H1 (cell line): ENCODE data around the gene MMAB. TPM values are rescaled to one million over a fixed set of nuclear protein-coding genes. Genes with fewer than 3 reads are reported as not detected.

ENCODE experiments used
- CTCF ChIA-PET: fragments of 300-600 bp; sonication (Branson Sonifier 250); formaldehyde crosslinking; loops from one replicate; lab custom pipeline; 2021; ENCODE audit not compliant: partially characterized antibody; lab: Charles Lee
- POLR2A ChIA-PET: fragments of 300-600 bp; sonication (Branson Sonifier 250); formaldehyde crosslinking; loops from one replicate; lab custom pipeline; 2021; ENCODE audit warnings: inconsistent platforms; ENCODE audit not compliant: partially characterized antibody; lab: Charles Lee
- DNase-seq, 2 experiments: peaks; one replicate each; pipeline versions ENCODE4 v3.0.0 to v3.0.0-alpha.2; 2010 to 2022; ENCODE audit warnings: low spot score in 2 of 2, low read depth in 1 of 2, mixed read lengths in 1 of 2
- FAIRE-seq: peaks from 2 replicates; lab custom pipeline; 2011; peaks lifted over from hg19 to GRCh38; lab: Jason Lieb, UNC
- H2AFZ ChIP-seq: 2 replicates; pipeline ENCODE4 v1.8.1; 2012; ENCODE audit warnings: low read length, inconsistent platforms
- H2AK5ac ChIP-seq: 2 replicates; pipeline ENCODE4 v1.6.1; 2013; ENCODE audit warnings: low read depth, low read length
- H2BK120ac ChIP-seq: replicated peaks from 2 replicates; pipeline ENCODE3; 2013; ENCODE audit warnings: low read depth, low read length, inconsistent platforms
- H2BK12ac ChIP-seq: 2 replicates; pipeline ENCODE4 v1.6.1; 2013; ENCODE audit warnings: low read depth, low read length
- H2BK15ac ChIP-seq: 2 replicates; pipeline ENCODE4 v1.6.1; 2013; ENCODE audit warnings: low read length
- H2BK20ac ChIP-seq: 2 replicates; pipeline ENCODE4 v1.6.1; 2013; ENCODE audit warnings: low read length
- H2BK5ac ChIP-seq: 2 replicates; pipeline ENCODE4 v1.6.1; 2013; ENCODE audit warnings: low read depth, low read length
- H3K14ac ChIP-seq: 2 replicates; pipeline ENCODE4 v1.6.1; 2013; ENCODE audit warnings: inconsistent platforms; ENCODE audit not compliant: insufficient read length
- H3K18ac ChIP-seq: 2 replicates; pipeline ENCODE4 v1.6.1; 2013; ENCODE audit warnings: low read length; ENCODE audit errors: extremely low read depth
- H3K23ac ChIP-seq: 2 replicates; pipeline ENCODE4 v1.6.1; 2013; ENCODE audit warnings: inconsistent platforms; ENCODE audit not compliant: insufficient read length
- H3K23me2 ChIP-seq: 2 replicates; pipeline ENCODE4 v1.6.1; 2013; ENCODE audit warnings: low read depth, low read length
- H3K27ac ChIP-seq: 2 replicates; pipeline ENCODE4 v1.6.1; 2011; ENCODE audit warnings: low read depth, low read length, inconsistent platforms
- H3K27me3 ChIP-seq, 4 experiments: replicated peaks in 1 of 4; 1 replicate in 1 of 4; 2 replicates in 3 of 4; pipeline versions ENCODE4 v1.6.1 to v1.8.1; 2011 to 2013; ENCODE audit warnings: low read length in 3 of 4, mild to moderate bottlenecking in 3 of 4, inconsistent platforms in 2 of 4, mixed read lengths in 2 of 4, moderate library complexity in 1 of 4; ENCODE audit not compliant: control insufficient read depth in 3 of 4, insufficient read depth in 3 of 4; ENCODE audit errors: extremely low read depth in 1 of 4
- H3K36me3 ChIP-seq, 4 experiments: 2 replicates each; pipeline versions ENCODE4 v1.6.1 to v1.8.1; 2011 to 2013; ENCODE audit warnings: mild to moderate bottlenecking in 4 of 4, low read length in 3 of 4, moderate library complexity in 2 of 4, control low read depth in 1 of 4, inconsistent platforms in 1 of 4; ENCODE audit not compliant: insufficient read depth in 4 of 4, control insufficient read depth in 2 of 4
- H3K4ac ChIP-seq: replicated peaks from 2 replicates; pipeline ENCODE3; 2013; ENCODE audit warnings: low read length, low read depth, mixed read lengths, inconsistent platforms; ENCODE audit not compliant: insufficient read length
- H3K4me1 ChIP-seq, 4 experiments: replicated peaks in 1 of 4; 1 replicate in 1 of 4; 2 replicates in 3 of 4; pipeline versions ENCODE4 v1.6.1 to v1.8.1; 2011 to 2013; ENCODE audit warnings: low read length in 3 of 4, inconsistent platforms in 2 of 4, mixed read lengths in 1 of 4; ENCODE audit not compliant: insufficient read depth in 4 of 4, control insufficient read depth in 3 of 4
- H3K4me2 ChIP-seq, 2 experiments: 2 replicates each; pipeline versions ENCODE4 v1.6.1 to v1.8.1; 2011 to 2013; ENCODE audit warnings: low read depth in 2 of 2, low read length in 2 of 2, control low read depth in 1 of 2, inconsistent platforms in 1 of 2, mild to moderate bottlenecking in 1 of 2; ENCODE audit not compliant: insufficient read depth in 1 of 2
- H3K4me3 ChIP-seq, 4 experiments: fragments of 200-600, 300-600 bp in 1 of 4; sonication (generic), shearing (Covaris generic), sonication (Bioruptor Twin) in 1 of 4; 2 replicates each; pipeline versions ENCODE4 v1.5.1 to v1.8.1; 2011 to 2016; ENCODE audit warnings: low read length in 4 of 4, low read depth in 3 of 4, control low read depth in 2 of 4, inconsistent platforms in 2 of 4, mild to moderate bottlenecking in 2 of 4, mixed read lengths in 1 of 4, moderate library complexity in 1 of 4; ENCODE audit not compliant: insufficient read depth in 2 of 4; ENCODE audit errors: extremely low read depth in 1 of 4
- H3K56ac ChIP-seq: replicated peaks from 2 replicates; pipeline ENCODE3; 2013; ENCODE audit warnings: low read depth, mild to moderate bottlenecking, mixed read lengths, low read length, inconsistent platforms; ENCODE audit not compliant: insufficient read length
- H3K79me1 ChIP-seq: 2 replicates; pipeline ENCODE4 v1.6.1; 2013; ENCODE audit warnings: low read depth, low read length, control low read depth
- H3K79me2 ChIP-seq, 2 experiments: 2 replicates each; pipeline versions ENCODE4 v1.6.1 to v1.8.1; 2012 to 2013; ENCODE audit warnings: low read length in 2 of 2, mild to moderate bottlenecking in 2 of 2, inconsistent platforms in 1 of 2; ENCODE audit not compliant: insufficient read depth in 2 of 2, control insufficient read depth in 1 of 2
- H3K9ac ChIP-seq, 4 experiments: replicated peaks in 1 of 4; 1 replicate in 1 of 4; 2 replicates in 3 of 4; pipeline versions ENCODE4 v1.6.1 to v1.8.1; 2011 to 2013; ENCODE audit warnings: low read depth in 3 of 4, low read length in 3 of 4, control low read depth in 2 of 4, mild to moderate bottlenecking in 2 of 4, moderate library complexity in 2 of 4, inconsistent platforms in 1 of 4; ENCODE audit errors: extremely low read depth in 1 of 4
- H3K9me3 ChIP-seq, 2 experiments: 2 replicates each; pipeline versions ENCODE4 v1.6.1 to v1.8.1; 2012 to 2013; ENCODE audit warnings: mild to moderate bottlenecking in 2 of 2, moderate library complexity in 2 of 2, control low read depth in 1 of 2, inconsistent platforms in 1 of 2, low read depth in 1 of 2, low read length in 1 of 2, mixed read lengths in 1 of 2; ENCODE audit not compliant: insufficient read depth in 2 of 2
- H4K20me1 ChIP-seq, 2 experiments: replicated peaks in 1 of 2; 2 replicates each; pipeline versions ENCODE3 to v1.8.1; 2011 to 2013; ENCODE audit warnings: inconsistent platforms in 2 of 2, low read length in 2 of 2, mild to moderate bottlenecking in 1 of 2; ENCODE audit not compliant: insufficient read depth in 2 of 2, control insufficient read depth in 1 of 2
- H4K5ac ChIP-seq: 2 replicates; pipeline ENCODE4 v1.6.1; 2013; ENCODE audit warnings: low read length, low read depth, mixed read lengths, inconsistent platforms; ENCODE audit not compliant: insufficient read length
- H4K8ac ChIP-seq: 2 replicates; pipeline ENCODE4 v1.8.0; 2013; ENCODE audit warnings: mild to moderate bottlenecking, moderate library complexity, low read length, inconsistent platforms; ENCODE audit not compliant: insufficient read depth; ENCODE audit errors: extremely low read depth
- H4K91ac ChIP-seq: replicated peaks from 2 replicates; pipeline ENCODE3; 2013; ENCODE audit warnings: low read length, mixed read lengths, inconsistent platforms; ENCODE audit not compliant: insufficient read length
- FOSL1 ChIP-seq: IDR thresholded peaks from 2 replicates; pipeline ENCODE4 v1.6.1; 2011; ENCODE audit warnings: mild to moderate bottlenecking, low read depth, low read length, moderate library complexity; ENCODE audit not compliant: insufficient read depth
- GTF2F1 ChIP-seq: IDR thresholded peaks from 2 replicates; pipeline ENCODE4 v1.6.1; 2012; ENCODE audit warnings: low read depth, low read length, improper control_type of control experiment, borderline replicate concordance
- RNF2 ChIP-seq: fragments of 200-900, 300-1000 bp; sonication (generic); IDR thresholded peaks from 2 replicates; pipeline ENCODE4 v1.7.1; 2016; ENCODE audit warnings: borderline replicate concordance, low read depth, mild to moderate bottlenecking, antibody characterized with exemption, low read length; ENCODE audit not compliant: poor library complexity, severe bottlenecking; ENCODE audit errors: missing control alignments
- SRF ChIP-seq: IDR thresholded peaks from 2 replicates; pipeline ENCODE4 v1.6.1; 2011; ENCODE audit warnings: mild to moderate bottlenecking, low read depth, low read length, moderate library complexity
- WGBS, 2 experiments: shearing (Covaris generic) in 1 of 2; methylation state at CpG; one replicate each; pipeline versions ENCODE4 v1.1.6 to v1.1.7; 2013 to 2015; ENCODE audit warnings: low lambda C conversion rate in 2 of 2, mixed read lengths in 2 of 2, inconsistent platforms in 1 of 2, low coverage in 1 of 2, missing lambda C conversion rate in 1 of 2; ENCODE audit not compliant: insufficient replicate concordance in 2 of 2, insufficient coverage in 1 of 2, insufficient read length in 1 of 2; ENCODE audit errors: extremely low coverage in 1 of 2, missing lambda C conversion rate in 1 of 2; 5-methylcytosine and 5-hydroxymethylcytosine counted together
- polyA plus RNA-seq, 7 experiments: library from polyadenylated mRNA; depleted of rRNA in 3 of 7; stranded (reverse) in 5 of 7; unstranded in 2 of 7; fragments of >200 nt in 5 of 7; fragments of 200-250 nt in 2 of 7; gene quantifications; 1 replicate in 5 of 7; 2 replicates in 1 of 7; 4 replicates in 1 of 7; pipeline versions ENCODE4 v1.2.1 to v1.2.3, GENCODE V29; 2011 to 2013; ENCODE audit warnings: missing spikeins in 2 of 7, mixed read lengths in 2 of 7
- total RNA-seq: library from RNA; stranded (reverse); fragmentation: NEBNext Ultra II Directional; extraction: Animal tissue kit (Norgen Biotek cat#: 25700); gene quantifications from 2 replicates; pipeline ENCODE4 v1.2.1, GENCODE V29; 2021

The MMAB gene
- total and polyA plus RNA-seq, 2 of the 8 experiments (the other 6 are each of a cell fraction or from before 2014, with no cell fraction given), result 12.9 to 18.5 TPM

DNA sequence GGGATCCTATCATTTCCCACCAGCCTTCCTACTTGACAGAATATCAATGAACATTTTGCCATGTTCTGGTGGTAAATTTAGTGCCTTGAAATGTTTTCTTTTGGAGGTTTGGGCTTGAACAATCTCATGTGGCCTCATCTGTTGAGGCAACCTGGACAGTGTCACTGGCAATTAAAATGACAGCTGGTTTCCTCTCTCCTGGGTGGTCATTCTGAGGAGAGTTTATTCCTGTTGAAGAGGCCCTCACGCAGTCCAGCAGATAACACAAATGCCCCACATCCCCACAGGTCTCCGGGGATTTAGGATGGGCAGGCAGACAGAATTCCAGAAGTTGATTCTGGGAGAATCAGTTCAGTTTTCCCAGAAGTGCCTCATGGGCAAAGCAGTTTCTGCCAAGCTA is 41.9 kb downstream of the MMAB start:
- Histone ChIP-seq H2BK12ac (no peak overlapping the region), H2BK15ac (no peak overlapping the region), H2AFZ (no peak overlapping the region), H3K79me1 (no peaks in the 10 kb centered on the region), H3K4ac (no peak overlapping the region), H2AK5ac (no peak overlapping the region), H3K14ac (no peak overlapping the region), H3K4me1 (peaks cover 0 to 6% (median 2%) of the 10 kb centered on the region in 4 experiments; a peak in 4 of 7 replicates), H3K18ac (no peak overlapping the region), H3K9ac (no peak overlapping the region), H4K20me1 (no peaks in the 10 kb centered on the region), H3K79me2 (no peaks in the 10 kb centered on the region), H3K4me3 (no peak overlapping the region), H3K4me2 (no peak overlapping the region), H3K27ac (no peak overlapping the region), H2BK20ac (no peak overlapping the region), H3K23me2 (no peaks in the 10 kb centered on the region), H3K9me3 (no peaks in the 10 kb centered on the region), H2BK5ac (no peak overlapping the region), H3K23ac (no peak overlapping the region), H4K91ac (no peak overlapping the region), H3K56ac (no peak overlapping the region), H2BK120ac (no peak overlapping the region), H4K8ac (no peak overlapping the region), H3K36me3 (peaks cover 0 to 3% (median 0%) of the 10 kb centered on the region in 4 experiments; a peak in 1 of 8 replicates), H4K5ac (no peak overlapping the region), H3K27me3 (no peaks in the 10 kb centered on the region)
- FAIRE-seq (no peak), DNase-seq (no peak)
- CTCF ChIA-PET, result interaction anchor here (0.9 to 1.9 kb wide), 2 partner anchors 13 to 24 kb away, joined by 3 to 8 read pairs; no protein-coding TSS in a partner anchor
- TF ChIP-seq RNF2 (no peak), GTF2F1 (no peak), SRF (no peak), FOSL1 (no peak)
- POLR2A ChIA-PET, result interaction anchor here (0.8 kb wide), 1 partner anchor 22 kb away, joined by 3 read pairs; no protein-coding TSS in a partner anchor
- 97% methylated on average over 2 of the region's 2 CpGs; no CpG with 5 or more reads in 1 of the 2 experiments for WGBS, 2 experiments
